ENCODE results near the gene BPIFA2.
"Not testable (repeated sequence)": the region's sequence is repeated elsewhere in the genome, so short reads cannot be mapped to it uniquely, and the experiment has no call there.

The BPIFA2 gene

GRCh38 chr20:33162313-33162712, 5.6 kb upstream of the BPIFA2 start:
- no peak for DNase-seq

GRCh38 chr20:33162753-33163152, 5.2 kb upstream of the BPIFA2 start:
- DNase-seq: no peak

DNA sequence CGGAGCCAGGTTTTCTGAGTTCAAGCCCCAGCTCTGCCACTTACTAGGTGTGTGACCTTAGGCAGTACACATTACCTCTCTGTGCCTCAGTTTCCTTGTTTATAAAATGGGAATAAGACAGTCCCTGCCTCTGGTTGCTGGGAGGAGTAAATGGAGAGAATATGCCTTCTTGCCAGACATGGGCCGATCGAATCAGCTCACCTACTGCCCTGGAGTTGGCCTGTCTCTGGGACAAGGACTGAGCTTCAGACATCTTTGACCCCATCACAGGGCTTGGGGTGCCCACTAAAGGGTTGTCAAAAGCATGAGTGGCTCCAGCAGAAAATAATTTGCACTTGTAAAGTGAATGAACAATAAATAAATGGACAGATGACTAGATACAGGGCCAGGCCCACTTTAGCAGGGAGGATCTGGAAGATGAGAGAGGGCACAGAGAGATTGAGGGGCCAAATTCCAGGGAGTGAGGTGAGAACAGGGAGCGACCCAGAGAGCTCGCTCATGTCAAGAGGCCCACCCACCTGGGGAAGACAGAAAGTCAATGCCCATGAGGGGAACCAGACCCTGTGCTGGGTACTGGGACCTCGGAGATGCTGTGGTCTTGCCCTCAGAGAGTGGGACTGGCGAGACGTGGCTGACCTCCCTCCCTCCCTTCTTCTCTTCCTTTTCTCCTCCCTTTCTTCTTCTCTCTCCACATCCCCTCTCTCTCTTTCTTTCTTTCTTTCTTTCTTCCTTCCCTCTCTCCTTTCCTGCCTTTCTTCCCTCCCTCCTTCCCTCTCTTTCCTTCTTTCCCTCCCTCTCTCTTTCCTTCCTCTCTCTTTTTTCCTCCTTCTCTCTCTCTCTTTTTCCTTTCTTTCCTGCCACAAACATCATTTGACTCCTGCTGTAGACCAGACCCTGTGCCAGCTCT, 3.9 kb upstream of the BPIFA2 start:
- DNase-seq: no peak

DNA sequence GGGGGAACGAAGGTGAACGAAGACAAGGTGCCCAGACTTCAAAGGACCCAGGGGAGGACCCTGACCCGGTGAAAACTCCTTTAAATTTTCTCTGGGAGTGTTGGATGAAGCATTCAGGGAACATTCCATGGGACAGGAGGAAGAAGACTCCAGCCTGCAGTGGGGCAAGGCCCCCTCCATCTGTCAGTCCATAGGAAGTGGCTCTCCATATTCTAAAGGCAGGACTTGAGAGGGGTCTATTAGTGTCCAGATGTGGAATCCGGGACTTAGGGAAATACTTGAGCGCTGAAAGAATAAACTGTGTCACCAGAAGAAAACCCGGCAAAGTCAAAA, 3.2 kb upstream of the BPIFA2 start:
- no peak for DNase-seq

DNA sequence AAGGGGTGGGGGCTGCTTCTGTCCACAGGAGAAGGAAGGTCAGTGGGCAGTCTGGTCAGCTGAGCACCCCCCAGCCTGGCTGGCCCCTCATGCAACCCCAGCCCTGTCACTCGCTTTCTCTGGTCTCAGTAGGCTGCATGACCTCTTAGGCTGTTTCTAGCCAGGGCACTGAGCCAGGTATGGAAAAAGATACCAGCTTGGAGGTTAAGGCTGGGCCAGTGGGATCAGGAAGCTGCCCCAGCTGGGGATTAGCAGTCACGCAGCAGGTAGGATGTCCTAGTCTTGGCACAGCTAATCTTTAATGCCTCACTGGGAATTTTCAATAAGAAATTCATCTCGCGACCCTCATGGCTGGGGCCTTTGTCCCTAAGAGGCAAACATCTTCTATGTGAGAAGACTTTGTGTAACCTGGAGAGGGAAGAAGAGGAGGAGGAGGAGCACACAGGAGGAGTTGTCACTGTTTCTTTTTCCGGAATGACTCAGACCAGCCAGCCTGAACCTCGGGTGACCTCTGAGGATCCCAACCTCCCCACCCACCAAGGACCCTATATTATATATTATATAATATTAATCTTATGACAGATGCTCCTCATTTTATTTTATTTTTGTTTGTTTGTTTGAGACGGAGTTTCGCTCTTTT, 2.4 kb upstream of the BPIFA2 start:
- DNase-seq: no peak

- no peak for DNase-seq
Observed at GRCh38 chr20:33166533-33167113, 1.3 kb upstream of the BPIFA2 start.

- no peak for DNase-seq
Observed at GRCh38 chr20:33169176-33169794, 1.3 kb downstream of the BPIFA2 start.

- DNase-seq: no peak
Observed at GRCh38 chr20:33172781-33173180, 4.8 kb downstream of the BPIFA2 start.

- DNase-seq: no peak
Observed at GRCh38 chr20:33175123-33175522, 7.2 kb downstream of the BPIFA2 start.

DNA sequence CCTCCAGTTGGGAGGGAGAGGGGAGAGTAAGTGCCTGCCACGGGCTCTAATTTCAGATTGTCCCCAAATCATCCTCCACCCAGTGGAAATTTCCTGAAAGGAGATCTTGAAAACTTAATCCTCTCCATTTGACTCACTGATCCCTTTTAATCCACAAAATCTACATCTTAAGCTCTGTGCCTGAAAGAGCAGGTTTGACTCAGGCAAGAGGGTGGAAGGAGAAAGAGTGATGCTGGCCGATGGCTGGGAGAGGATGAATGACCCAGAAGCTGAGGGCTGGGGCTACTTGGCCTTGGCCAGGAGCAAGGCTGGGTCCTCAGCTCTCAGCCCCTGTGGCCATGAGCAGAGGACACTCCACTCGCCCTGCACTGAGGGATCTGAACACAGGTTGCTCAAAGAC, 8.1 kb downstream of the BPIFA2 start:
- DNase-seq: no peak

- no peak for DNase-seq
Observed at GRCh38 chr20:33177866-33178265, 9.9 kb downstream of the BPIFA2 start.

DNA sequence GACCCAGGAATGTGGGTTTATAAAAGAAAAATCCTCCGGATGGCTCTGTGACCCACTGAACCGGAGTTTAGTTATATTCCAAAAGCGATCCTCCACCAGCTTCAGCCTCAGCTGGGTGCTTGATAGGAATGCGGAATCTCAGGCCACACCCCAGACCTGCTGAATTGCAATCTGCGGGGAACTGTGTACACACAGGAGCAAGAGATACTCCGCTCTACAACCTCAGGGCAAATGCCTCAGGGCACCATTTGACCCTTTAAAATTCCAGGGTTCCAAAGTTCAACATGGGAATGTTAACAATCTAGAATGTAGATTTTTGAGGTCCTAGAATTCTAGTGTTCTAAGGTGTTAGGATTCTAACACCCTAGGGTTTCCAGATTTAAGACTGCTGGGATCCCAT, 10.8 kb downstream of the BPIFA2 start:
- no peak for DNase-seq

DNA sequence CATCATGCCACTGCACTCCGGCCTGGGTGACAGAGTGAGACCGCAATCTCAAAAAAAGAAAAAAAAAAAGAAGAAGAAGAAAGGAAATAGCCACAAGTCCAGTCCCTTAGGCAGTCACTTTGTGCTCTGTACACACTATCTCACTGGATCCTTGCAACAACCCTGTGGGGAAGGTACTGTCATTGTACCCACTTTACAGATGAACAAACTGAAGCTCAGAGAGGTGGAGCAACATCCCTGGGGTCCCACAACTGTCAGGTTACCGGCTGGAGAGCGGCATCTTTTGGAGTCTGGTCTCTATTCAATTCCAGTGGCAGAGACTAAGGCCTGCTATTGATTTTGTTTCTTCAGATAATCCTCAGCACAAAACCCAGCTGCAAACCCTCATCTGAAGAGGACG, 12.2 kb downstream of the BPIFA2 start:
- no peak for DNase-seq

DNA sequence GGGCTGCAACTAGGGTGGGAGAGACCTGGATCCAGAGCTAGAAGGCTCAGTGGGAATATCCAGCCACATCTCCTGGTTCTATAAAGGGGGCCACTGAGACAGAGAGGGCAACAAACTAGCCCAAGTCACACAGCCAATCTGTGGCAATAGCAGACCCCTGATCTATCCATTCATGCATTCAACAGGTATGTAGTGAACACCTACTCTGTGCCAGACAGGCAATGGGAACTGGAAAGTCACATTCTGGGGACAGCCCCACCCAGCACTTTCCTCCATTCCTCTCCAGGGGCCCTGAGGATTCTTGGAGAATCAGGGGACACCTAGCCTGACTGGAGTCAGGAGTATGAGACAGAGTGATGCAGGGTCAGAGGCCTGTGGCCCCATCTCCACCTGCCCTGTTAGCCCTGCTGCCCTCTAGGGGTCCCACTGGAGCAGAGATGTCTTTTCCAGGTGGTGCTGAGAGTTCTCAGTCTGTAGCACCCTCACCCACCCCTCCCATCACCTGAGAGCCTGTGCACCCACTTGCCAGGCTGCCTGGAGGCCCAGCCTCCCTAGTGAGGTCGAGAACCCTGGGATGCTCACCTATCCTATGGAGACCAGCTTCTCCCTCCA, 13.6 kb downstream of the BPIFA2 start:
- no peak for DNase-seq

DNA sequence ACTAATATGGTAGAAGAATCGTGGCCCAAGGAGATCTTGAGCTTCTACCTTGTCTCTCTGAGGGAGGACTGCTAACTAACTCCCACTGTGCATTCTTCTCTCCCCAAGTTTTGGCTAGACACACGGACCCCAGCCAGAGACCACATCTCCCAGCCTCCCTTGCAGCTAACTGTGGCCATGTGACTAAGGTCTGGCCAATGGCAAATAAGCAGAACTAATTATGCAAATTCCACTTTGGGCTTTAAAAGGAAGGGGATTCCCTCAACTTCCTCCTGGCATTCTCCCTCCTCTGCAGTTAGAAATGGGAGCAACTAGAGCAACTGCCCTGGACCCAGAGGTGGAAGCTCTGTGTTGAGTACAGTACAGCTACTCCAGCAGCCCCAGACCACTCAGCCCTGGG, 15.4 kb downstream of the BPIFA2 start:
- DNase-seq: no peak

- DNase-seq: not testable (repeated sequence)
Observed at GRCh38 chr20:33185031-33185590, 17.2 kb downstream of the BPIFA2 start.

GRCh38 chr20:33187491-33187890, 19.5 kb downstream of the BPIFA2 start:
- no peak for DNase-seq

- no peak for DNase-seq
Observed at GRCh38 chr20:33188421-33188820, 20.5 kb downstream of the BPIFA2 start.

GRCh38 chr20:33191484-33191883, 23.5 kb downstream of the BPIFA2 start:
- no peak for DNase-seq

DNA sequence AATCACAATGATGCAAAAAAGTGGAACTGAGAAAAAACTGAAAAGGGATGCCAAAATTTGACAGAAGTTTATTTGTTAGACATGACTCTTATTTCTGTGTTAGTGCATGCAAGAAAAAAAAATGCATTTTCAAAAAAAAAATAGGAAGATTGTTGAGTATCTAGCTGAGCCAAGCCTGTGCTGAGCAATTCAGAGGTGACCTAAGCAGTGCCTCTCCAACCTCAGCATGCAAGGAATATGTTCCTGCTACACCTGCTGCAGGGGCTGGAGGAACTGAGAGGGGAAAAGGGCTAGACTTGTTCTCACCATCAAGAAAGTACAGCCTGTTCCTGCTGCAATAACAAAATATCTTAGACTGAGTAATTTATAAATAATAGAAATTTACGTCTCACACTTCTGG, 24.0 kb downstream of the BPIFA2 start:
- no peak for DNase-seq

DNA sequence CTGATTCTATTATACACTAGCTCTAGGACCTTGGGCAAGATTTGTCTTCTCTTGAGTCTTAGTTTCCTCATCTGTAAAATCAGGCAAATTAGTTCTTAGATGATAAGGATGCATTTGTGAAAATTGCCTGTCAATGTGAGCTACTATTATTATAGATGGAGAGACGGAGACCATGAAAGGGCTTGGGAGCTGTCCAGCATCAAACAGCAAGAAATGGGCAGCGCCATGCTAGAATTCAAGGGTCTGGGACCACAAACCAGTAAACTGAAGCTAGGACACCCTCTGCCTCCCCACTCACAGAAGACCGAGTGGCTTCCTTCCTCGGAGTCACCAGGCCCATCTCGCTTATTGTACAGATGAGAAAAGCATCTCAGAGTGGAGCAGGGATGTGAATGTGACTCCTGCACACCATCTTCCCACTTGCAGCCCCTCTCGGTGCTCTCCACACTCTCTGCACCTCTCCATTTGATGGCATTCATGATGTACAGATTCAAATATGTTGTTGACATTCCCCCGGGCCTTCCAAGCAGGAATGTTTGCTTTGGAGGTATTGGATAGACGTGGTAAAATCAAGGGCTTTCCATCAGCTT, 25.0 kb downstream of the BPIFA2 start:
- DNase-seq: no peak

DNA sequence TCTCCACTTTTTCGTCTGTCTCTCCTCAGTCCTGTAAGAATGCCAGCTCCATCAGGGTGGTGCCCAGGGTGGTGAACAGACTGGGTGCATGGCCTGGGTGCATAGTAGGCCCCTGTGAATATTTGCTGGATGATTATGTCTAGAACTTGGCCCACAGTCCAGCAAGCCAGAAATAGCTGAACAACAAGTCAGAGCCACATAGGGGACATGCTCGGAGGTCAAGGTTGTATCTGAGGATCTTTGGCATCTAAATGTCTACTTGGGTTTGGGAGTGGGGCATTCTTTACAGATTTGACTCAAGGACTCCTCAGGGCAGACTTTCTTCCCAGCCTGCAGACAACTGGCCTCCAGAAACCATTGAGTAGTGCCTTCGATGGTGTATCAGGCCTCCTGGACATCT, 31.1 kb downstream of the BPIFA2 start:
- no peak for DNase-seq

DNA sequence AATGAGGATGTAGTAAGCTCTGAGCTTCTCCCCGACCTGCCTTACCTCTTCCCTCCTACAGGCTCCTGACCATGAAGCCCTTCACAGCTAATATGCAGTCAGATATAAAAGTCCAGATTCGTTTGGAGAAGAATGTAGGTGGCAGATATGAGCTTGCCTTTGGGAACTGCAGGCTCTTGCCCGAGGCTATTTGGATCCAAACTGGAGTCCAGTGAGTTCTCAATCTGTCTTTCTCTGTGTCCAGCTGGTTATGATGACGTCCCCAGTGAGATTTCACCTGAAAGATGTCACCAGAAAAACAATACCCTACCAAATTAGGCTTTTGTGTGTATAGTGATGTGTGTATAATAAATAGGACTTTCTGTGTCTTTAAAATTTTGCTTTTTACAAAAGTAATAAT, 34.5 kb downstream of the BPIFA2 start:
- DNase-seq: no peak
